NOMO-1 treated with dmso at 0.1 percent for 144 hours (cell line): ENCODE results near the gene PFAS.
"Not testable (repeated sequence)": the region's sequence is repeated elsewhere in the genome, so short reads cannot be mapped to it uniquely, and the experiment has no call there.

Experiments
- DNase-seq: peaks from one replicate; lab custom pipeline; 2025; ENCODE audit not compliant: unreplicated experiment; lab: John Stamatoyannopoulos, UW

Gene PFAS

GRCh38 chr17:8225813-8226535, 23.1 kb upstream of the PFAS start:
- DNase-seq, result no peak

GRCh38 chr17:8226536-8227237, 22.4 kb upstream of the PFAS start:
- DNase-seq, result peak; percentile 50

GRCh38 chr17:8227238-8227581, 21.9 kb upstream of the PFAS start:
- no peak for DNase-seq

- no peak for DNase-seq
Measured at GRCh38 chr17:8231701-8232100, 17.4 kb upstream of the PFAS start.

- no peak for DNase-seq
Measured at GRCh38 chr17:8234361-8235270, 14.5 kb upstream of the PFAS start.

- DNase-seq, result no peak
Measured at GRCh38 chr17:8235676-8236075, 13.4 kb upstream of the PFAS start.

- no peak for DNase-seq
Measured at GRCh38 chr17:8237175-8237574, 11.9 kb upstream of the PFAS start.

GRCh38 chr17:8237886-8238285, 11.2 kb upstream of the PFAS start:
- DNase-seq, result no peak

GRCh38 chr17:8243827-8244226, 5.3 kb upstream of the PFAS start:
- DNase-seq, result no peak

GRCh38 chr17:8244768-8245167, 4.3 kb upstream of the PFAS start:
- no peak for DNase-seq

- DNase-seq, result no peak
Measured at GRCh38 chr17:8249621-8250500, 772 bp downstream of the PFAS start.

GRCh38 chr17:8251411-8251810, 2.3 kb downstream of the PFAS start:
- not testable (repeated sequence) for DNase-seq

- DNase-seq, result no peak
Measured at GRCh38 chr17:8253801-8254200, 4.7 kb downstream of the PFAS start.

- no peak for DNase-seq
Measured at GRCh38 chr17:8254881-8255280, 5.8 kb downstream of the PFAS start.

- DNase-seq, result no peak
Measured at GRCh38 chr17:8255499-8255898, 6.4 kb downstream of the PFAS start.

GRCh38 chr17:8256291-8256690, 7.2 kb downstream of the PFAS start:
- no peak for DNase-seq

- DNase-seq, result no peak
Measured at GRCh38 chr17:8256691-8257090, 7.6 kb downstream of the PFAS start.

GRCh38 chr17:8257801-8258200, 8.7 kb downstream of the PFAS start:
- DNase-seq, result no peak

- no peak for DNase-seq
Measured at GRCh38 chr17:8264320-8264719, 15.2 kb downstream of the PFAS start.

GRCh38 chr17:8264836-8265542, 15.9 kb downstream of the PFAS start:
- no peak for DNase-seq
